ENCODE measurements around the gene FIGN. TPM values are rescaled to one million over a fixed set of nuclear protein-coding genes. Genes with fewer than 3 reads are reported as not detected.

The FIGN gene
- polyA plus RNA-seq, 4 donors = 8.9 to 12.3 (median 10.0) TPM

GRCh38 chr2:163737190-163737439 lies 1.3 kb upstream of the FIGN start:
- DNase-seq (ENCODE audit: low read depth in 4 of 4, low spot score in 3 of 4) = no peak

- DNase-seq (ENCODE audit: low read depth in 4 of 4, low spot score in 3 of 4) = peak in 2 of 4 donors; percentile 18 to 50
These were observed 803 bp upstream of the FIGN start for GRCh38 chr2:163736433-163737189.

GRCh38 chr2:163734881-163735684 lies 725 bp downstream of the FIGN start:
- DNase-seq (ENCODE audit: low read depth in 4 of 4, low spot score in 3 of 4) = peak in 1 of 4 donors; percentile 14

- DNase-seq (ENCODE audit: low read depth in 4 of 4, low spot score in 3 of 4) = no peak
These were observed 1.4 kb downstream of the FIGN start for GRCh38 chr2:163734401-163734800.

GRCh38 chr2:163733956-163734355 lies 1.9 kb downstream of the FIGN start:
- DNase-seq (ENCODE audit: low read depth in 4 of 4, low spot score in 3 of 4) = no peak

- DNase-seq (ENCODE audit: low read depth in 4 of 4, low spot score in 3 of 4) = no peak
These were observed 2.4 kb downstream of the FIGN start for GRCh38 chr2:163733301-163733938.

- DNase-seq (ENCODE audit: low read depth in 4 of 4, low spot score in 3 of 4) = no peak
These were observed 3.1 kb downstream of the FIGN start for GRCh38 chr2:163732727-163733126.

- no peak for DNase-seq (ENCODE audit: low read depth in 4 of 4, low spot score in 3 of 4)
These were observed 4.1 kb downstream of the FIGN start for GRCh38 chr2:163731735-163732134.

- DNase-seq (ENCODE audit: low read depth in 4 of 4, low spot score in 3 of 4) = no peak
These were observed 5.3 kb downstream of the FIGN start for GRCh38 chr2:163730556-163730955.

- DNase-seq (ENCODE audit: low read depth in 4 of 4, low spot score in 3 of 4) = no peak
These were observed 6.1 kb downstream of the FIGN start for GRCh38 chr2:163729636-163730273.

- no peak for DNase-seq (ENCODE audit: low read depth in 4 of 4, low spot score in 3 of 4)
These were observed 11.9 kb downstream of the FIGN start for GRCh38 chr2:163723881-163724280.

- DNase-seq (ENCODE audit: low read depth in 4 of 4, low spot score in 3 of 4) = no peak
These were observed 12.5 kb downstream of the FIGN start for GRCh38 chr2:163723348-163723747.

- DNase-seq (ENCODE audit: low read depth in 4 of 4, low spot score in 3 of 4) = no peak
These were observed 16.5 kb downstream of the FIGN start for GRCh38 chr2:163719331-163719730.

GRCh38 chr2:163717993-163718680 lies 17.7 kb downstream of the FIGN start:
- DNase-seq (ENCODE audit: low read depth in 4 of 4, low spot score in 3 of 4) = no peak

GRCh38 chr2:163717515-163717914 lies 18.3 kb downstream of the FIGN start:
- DNase-seq (ENCODE audit: low read depth in 4 of 4, low spot score in 3 of 4) = no peak

GRCh38 chr2:163716101-163716500 lies 19.7 kb downstream of the FIGN start:
- DNase-seq (ENCODE audit: low read depth in 4 of 4, low spot score in 3 of 4) = no peak

- no peak for DNase-seq (ENCODE audit: low read depth in 4 of 4, low spot score in 3 of 4)
These were observed 20.1 kb downstream of the FIGN start for GRCh38 chr2:163715668-163716067.

- DNase-seq (ENCODE audit: low read depth in 4 of 4, low spot score in 3 of 4) = no peak
These were observed 20.6 kb downstream of the FIGN start for GRCh38 chr2:163715199-163715598.

- no peak for DNase-seq (ENCODE audit: low read depth in 4 of 4, low spot score in 3 of 4)
These were observed 22.1 kb downstream of the FIGN start for GRCh38 chr2:163713534-163714311.

GRCh38 chr2:163711699-163712098 lies 24.1 kb downstream of the FIGN start:
- no peak for DNase-seq (ENCODE audit: low read depth in 4 of 4, low spot score in 3 of 4)

Measured in right renal pelvis (tissue), 4 donors.